GM19035 (cell line): ENCODE data around the gene C15orf39.
"Not testable (repeated sequence)": the region's sequence is repeated elsewhere in the genome, so short reads cannot be mapped to it uniquely, and the experiment has no call there.

Experiments
- ATAC-seq: cut with Tn5 transposase; IDR thresholded peaks from one replicate; pipeline ENCODE4 v1.9.1; 2021; ENCODE audit not compliant: unreplicated experiment

The C15orf39 gene

DNA sequence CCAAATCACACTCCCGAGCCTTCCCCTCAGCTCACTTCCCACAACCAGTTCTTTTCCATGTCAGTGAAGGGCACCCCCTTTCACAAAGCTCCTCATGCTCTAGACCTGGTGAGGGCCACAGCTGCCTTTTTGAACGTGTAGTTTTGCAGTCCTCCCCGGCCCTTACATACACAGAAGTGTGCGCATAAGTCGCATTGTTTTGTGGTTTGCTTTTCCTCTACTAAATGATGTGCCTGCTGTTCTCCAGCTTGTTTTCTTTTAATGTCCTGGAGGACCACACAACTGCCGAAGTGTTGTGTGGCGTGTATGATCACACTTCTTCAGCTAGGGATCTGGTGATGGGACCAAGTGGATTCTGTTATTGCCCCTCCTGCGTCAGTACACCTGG is 7.6 kb downstream of the C15orf39 start:
- no peak for ATAC-seq

DNA sequence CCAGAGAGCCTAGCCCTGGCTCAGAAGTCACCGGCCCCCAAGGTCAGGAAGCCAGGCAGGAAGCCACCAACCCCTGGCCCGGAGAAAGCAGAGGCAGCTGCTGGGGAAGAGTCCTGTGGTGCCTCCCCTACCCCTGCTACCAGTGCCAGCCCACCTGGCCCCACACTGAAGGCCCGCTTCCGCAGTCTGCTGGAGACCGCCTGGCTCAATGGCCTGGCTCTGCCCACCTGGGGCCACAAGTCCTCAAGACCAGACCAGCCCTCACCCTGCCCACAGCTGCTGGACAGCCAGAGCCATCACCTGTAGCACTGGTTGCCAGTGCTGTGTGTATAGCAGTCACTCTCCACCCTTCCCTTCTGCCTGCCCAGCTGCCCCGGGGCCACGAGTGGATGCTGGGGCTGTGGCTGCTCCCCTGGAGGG is 9.1 kb downstream of the C15orf39 start:
- ATAC-seq = no peak

DNA sequence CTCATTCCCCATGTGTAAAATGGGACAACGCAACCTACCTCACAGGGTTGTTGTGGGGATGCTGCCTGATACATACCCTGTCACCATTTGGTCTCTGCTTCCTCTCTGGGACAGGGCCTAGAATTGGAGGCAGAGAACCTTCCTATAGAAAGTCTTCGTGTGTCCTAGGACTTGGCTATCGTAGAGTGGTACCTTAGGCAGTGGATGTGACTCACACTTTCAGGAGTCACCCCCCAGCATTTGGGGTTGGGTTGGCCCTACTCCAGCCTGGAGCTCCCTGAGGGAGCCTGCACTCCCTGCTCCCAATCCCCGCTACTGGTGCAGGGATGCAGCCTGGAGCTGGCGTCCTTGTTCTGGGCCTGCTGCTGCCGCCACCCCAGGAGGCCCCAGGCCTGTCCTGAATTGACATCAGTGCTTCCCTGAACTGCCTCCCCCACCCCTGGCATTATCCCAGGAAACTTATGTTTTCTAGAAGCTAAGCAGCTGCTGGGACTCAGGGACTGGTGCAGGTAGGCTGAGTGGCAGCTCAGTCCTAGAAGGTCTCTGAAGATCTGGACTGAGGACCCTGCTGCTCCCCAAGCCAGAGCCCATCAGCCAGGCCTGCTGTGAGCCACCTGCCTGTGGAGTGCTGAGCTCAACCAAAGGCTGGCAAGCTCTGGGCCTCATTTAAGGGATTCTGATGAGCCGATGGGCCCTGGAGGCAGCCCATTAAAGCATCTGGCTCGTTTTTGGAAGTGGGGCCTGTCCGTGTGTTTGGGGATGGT is 9.9 kb downstream of the C15orf39 start:
- no peak for ATAC-seq

DNA sequence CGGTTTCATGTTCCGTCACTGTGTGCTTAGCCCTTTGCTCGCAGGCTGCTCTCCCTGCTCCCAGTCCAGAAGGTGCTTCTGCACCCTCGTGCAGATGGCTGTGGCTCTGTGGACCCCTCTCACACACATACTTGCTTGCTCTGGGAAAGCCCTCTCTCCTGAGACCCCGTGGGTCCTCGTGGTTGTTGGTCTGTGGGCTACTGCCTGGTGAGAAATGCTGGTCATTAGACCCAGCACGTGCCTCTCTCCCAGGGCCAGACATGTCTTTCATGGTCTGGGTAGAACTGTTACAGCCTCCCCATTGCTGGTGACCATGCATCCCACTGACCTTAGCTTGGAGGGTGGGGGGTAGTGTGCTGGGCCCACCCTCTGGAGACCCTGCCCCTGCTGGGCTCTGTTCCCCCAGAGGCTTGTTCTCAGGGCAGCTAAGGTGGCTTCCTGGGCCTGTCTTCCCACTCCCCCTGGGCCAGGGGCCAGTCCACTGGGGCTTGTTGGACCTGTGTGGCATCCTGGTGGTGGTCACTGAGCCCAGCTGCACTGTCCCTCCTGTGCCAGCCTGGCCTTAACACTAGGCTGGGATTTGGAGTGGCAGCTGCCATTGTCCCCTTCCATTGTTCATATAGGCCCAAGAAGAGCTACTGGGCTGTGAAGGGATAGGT is 10.6 kb downstream of the C15orf39 start:
- no peak for ATAC-seq

DNA sequence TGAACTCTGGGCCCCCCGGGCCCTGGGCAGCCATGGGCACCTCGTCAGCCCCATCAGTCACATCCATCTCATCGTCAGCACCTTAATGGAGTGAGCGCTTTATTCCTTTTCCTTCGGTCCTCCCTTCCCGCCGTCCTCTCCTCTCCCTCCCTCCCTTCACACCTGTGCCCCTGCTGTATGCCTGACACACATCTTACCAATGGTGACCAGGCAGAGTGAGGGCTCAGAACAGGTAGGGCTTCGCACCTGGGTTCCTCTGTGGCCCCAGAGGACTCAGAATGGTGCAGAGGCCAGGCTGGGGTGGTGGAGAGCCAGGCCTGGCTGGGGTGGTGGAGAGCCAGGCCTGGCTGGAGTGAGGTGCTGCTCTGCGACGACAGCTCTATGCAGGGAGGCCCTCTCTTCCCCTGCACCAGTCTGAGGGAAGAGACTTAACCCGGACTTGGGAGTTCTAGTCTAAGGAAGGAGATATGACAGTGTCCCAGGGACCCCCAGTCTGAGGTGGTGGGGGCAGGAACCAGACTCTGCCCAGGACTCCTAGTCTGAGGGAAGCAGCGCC is 11.6 kb downstream of the C15orf39 start:
- no peak for ATAC-seq

DNA sequence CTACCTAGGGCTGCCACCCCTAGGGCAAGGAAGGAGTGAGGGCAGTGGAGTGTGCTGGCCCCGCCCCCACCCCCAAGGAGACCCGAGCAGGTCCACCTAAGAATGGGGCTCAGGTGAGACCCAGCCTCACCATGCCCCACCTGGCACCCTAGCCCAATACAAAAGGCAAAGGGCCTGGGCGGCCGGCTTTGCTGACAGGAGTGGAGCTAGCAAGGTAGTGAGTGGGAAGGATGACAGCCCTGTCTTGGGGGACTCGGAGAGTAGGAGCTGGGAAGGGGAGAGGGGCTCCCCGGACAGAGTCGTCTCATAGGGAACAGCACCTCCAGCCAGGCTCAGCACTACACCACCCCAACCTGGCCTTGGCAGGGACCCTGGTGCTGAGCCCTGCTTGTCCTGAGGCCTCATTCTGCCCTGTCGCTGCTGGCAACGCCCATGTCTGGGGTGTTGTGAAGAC is 12.1 kb downstream of the C15orf39 start:
- no peak for ATAC-seq

DNA sequence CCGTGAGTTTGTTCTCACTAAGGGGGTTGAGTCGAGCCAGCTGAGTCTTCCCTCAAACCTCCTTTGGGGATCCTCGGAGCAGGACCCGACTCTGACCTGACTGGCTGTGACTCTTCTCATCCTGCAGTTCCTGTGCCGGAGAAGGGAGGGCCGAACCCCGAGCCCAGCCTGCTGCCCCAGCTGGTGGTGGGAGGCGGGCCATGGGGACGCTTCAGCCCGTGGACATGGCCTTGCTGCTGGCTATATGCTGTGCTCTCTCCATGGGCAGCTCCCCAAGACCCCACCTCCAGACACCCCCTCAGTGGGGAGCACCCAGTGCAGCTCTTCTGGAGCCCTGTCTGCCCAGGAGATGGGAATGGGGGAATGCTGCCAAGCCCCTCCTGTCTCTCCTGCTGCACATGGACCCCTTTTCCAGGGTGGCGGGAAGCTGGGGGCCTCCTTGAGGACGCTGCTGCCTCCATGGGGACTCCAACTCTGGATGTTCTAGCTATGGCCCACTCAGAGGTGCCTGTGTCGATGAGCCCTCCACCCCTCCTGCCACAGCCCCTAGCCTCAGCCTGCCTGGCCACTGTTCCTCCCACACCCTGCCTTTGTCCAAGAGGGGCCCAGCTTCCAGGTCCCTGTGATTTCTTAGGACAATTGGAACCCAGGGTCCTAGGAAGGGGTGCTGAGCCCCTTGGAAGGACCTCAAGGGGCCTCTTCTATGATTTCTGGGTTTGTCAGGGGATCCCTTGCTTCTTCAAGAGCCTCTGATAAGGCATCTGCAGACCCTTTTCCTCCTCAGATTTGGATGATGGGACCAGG is 12.8 kb downstream of the C15orf39 start:
- ATAC-seq = no peak

DNA sequence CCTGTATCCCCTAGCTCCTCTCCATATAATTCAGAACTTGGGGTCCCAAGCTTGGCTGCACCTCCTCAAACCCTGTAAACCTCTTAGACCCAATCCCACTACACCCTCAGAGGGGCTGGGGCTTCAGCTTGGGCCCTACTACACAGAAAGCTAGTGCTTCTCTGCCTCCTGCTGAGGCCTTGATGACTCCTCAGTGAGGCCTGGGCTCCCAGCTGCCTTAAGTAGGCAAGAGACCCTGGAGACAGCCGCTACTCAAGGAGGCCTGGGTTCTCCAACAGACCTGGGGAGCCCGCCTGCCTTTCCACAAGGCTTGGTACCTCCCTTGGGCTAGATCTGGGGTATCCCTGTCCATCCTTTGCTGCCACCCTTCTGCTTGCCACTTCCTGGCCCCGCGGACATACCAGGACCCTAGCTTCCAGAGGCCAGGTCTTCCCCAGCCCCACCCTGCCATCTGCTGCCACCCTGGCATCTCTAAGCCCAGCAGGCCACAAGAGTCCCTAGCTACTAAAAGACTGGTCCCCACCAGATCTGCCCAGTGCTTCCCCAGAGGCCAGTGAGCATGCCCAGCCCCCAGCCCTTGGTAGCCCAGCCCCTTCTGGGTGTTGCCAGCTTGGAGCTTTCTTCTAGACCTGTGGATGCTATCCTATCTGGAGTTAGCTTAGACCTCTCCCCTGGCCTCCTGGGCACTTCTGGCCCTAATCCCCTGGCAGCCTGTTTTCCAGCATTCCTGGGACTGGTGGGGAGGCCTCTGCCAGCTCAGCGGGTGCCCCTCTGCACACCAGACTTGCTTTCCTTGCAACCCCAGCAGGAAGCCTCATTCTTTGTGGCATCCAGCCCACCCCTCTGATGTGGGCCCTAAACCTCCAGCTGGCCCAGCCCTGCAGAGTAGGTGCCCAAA is 13.7 kb downstream of the C15orf39 start:
- ATAC-seq = no peak

DNA sequence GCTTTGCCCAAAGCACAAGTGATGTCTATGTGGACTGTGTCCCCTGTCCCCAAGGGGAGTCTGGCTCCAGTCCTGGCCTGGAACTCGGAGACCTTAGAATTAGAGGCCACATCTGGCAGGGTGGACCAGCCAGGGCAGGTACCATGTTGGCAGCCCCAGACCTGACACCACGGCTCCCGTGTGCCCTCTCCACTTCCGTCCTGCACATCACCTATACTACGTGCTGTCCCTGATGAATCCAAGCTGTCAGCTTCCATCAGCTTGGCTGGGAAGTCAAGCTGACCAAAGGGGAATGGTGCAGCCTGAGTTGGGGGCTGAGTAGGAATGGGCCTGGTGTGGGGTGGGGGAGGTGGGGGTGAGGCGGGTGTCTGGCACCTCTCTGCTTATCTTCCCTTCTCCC is 15.3 kb downstream of the C15orf39 start:
- no peak for ATAC-seq

DNA sequence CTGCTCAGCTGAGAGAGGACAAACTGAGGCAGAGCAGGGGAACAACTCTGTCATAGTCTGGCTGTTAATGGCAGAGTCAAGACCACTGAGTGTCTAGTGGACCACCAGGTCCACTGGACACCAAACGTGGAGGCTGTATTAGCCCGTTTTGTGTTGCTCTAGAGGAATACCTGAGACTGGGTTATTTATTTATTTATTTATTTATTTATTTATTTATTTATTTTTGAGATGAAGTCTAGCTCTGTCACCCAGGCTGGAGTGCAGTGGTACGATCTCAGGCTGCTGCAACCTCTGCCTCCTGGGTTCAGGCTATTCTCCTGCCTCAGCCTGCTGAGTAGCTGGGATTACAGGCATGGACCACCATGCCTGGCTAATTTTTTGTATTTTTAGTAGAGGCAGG is 15.9 kb downstream of the C15orf39 start:
- not testable (repeated sequence) for ATAC-seq

DNA sequence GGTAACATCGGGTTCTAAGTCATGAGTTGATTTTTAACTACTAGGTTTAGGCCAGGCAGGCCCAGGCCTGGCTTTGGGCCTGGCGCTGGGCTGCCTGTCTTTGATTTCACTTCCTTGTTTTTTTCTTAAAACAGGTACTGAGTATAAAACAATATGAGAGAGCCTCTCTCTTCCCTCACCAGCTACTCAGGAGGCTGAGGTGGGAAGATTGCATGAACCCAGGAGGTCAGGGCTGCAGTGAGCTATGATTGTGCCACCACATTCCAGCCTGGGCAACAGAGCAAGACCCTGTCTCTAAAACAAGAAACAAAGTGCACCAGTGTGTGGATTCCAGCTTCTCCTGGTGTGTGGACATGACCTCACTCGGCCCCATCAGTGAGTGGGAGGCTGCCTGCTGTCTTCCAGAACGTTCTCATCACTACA is 17.8 kb downstream of the C15orf39 start:
- ATAC-seq = not testable (repeated sequence)

DNA sequence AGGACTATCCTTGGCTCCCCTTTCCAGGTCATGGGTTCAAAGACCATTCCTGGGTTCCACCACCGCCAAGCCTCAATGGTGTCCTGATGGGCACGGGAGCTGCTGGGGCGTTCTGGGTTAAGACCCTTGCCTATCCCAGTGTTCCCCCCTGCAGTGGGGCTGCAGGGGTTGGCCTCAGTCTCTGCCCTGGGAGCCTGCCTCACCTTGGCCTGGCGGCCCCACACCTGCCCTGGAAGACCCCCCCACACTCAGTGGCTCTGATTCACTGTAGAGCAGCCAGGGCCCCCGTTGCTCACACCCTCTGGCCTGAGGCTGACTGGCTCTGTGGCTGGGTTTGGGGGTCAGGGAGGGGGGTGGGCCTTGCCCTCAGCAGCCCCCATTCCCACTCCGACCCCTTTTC is 22.0 kb downstream of the C15orf39 start:
- no peak for ATAC-seq

DNA sequence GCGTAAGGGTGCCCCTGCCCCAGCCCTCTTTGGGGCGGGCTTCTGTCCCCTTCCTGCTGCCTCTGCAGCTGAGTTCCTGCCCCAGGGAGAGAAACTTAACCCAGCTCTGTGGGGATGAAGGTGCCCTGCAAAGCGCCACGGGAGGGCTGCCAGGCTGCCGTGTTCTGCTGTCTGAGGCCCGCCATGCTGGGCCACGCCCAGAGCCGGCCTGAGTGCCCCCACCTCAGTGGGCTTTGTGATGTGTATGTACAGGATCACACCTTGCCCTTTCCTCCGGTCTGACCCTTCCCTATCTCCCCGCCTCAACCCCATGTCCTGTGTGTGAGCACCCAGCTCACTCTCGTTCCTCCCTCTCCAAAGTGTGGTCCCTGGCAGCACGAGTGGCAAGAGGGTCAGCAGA is 22.6 kb downstream of the C15orf39 start:
- no peak for ATAC-seq

DNA sequence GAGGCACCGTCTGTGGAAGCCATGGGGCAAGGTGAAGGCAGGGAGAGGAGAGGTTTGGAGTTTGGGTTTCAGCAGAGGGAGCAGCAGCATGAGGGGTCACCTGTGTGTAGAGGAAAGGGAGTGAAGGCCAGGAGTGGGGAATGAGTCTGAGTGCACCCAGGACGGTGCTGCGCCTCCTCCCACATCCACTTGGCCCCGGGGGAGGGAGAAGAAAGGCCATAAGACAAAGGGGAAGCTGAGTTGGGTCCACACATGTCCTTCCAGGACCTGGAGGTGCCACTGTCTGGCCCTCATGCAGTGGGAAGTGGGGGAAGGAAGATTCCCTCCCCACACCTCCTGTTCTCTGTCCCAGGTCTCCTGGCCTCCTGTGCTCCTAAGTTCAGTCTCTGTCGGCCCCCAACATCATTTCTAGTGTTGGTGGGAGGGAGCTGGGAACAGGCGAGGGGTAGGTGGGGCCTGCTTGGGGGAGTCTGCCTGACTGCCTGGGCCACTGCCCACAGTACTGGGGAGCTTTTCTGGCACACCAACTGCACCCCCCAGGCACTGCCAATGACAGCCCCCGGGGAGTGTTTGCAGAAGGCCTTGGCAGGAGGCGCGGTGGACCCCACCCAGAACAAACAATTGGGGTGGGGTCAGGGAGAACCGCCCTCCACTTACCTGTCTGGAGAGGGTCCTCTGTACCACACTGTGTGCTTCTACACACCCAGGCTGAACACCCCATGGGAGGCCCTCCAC is 23.6 kb downstream of the C15orf39 start:
- not testable (repeated sequence) for ATAC-seq

DNA sequence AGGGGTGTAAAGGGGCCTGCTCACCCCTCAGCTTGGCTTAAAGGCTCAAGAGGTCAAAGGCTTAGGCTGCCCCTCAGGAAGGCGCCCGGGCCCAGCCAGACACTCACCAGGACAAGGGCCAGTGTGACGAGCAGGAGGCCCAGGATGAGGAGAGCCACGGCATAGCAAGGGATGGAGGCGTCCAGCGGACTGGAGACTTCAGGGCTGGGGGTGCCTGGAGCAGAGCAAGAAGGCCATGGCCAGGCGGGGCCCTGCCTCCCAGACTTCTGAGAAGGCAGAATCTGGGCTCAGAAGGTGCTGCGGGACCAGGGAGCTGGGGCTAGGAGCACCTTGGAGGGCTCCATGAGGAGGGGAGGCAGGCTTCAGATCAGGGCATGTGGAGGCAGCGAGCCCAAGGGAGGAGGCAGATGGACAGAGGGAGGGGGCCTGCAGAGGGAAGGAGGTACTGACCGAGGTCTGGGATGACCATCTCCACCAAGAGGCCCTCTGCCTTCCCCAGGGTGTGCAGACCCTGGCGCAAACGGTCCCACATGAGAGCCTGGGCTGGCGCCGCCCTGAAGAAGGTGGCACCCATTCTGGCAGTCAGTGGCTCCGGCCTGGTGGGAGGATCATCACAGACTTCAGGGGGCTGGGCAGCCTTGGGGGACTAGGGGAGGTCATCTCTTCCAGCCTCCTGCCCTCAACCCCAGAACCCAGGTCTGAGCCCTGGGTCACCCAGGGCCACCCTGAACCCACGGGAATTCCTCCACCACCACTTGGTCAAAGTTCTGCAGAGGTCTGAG is 24.5 kb downstream of the C15orf39 start:
- ATAC-seq = no peak

DNA sequence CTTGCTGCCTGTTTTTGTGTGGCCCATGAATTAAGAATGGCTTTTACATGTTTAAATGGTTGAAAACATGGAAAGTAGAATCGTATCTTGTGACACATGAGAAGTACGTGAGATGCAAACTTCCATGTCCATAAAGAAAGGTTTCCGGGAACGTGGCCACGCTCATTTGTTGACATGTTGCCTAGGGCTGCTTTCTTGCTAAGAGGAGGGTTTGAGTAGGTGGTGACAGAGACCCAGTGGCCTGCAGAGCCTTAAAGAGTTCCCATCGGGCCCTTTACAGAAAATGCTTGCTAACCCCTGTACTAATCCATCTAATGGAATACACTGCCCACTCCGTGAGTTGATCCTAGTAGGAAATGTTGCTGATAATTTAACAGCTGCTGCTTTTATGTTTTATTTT is 25.4 kb downstream of the C15orf39 start:
- ATAC-seq = not testable (repeated sequence)

DNA sequence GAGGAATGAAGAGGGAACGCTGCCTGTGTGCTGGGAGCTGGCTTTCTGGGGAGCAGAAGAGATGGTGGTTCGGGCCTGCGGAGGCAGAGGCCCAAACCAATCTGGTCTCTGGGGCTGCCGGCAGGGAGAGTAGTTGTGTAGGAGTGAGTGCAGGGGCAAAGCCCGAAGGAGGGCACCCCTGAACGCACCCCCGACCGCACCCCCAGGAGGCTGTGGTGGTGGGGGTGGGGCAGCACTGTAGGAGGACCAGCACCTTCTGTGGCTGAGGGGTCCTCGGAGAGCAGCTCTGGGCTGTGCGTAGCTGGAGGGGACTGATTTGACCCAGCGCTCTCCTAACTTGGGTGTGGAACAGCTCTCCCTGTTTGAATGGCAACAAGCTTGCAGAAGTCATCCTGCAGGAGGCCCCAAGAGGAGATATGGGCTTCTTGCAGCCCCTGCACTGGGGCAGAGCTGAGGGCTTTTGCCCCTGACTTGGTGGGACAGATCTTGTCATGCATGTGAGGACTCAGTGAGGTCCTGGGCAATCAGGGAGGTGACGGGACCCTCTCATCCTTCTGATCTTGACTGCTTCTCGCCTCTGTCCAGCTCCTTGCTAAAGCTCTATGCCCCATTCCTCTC is 26.1 kb downstream of the C15orf39 start:
- no peak for ATAC-seq

DNA sequence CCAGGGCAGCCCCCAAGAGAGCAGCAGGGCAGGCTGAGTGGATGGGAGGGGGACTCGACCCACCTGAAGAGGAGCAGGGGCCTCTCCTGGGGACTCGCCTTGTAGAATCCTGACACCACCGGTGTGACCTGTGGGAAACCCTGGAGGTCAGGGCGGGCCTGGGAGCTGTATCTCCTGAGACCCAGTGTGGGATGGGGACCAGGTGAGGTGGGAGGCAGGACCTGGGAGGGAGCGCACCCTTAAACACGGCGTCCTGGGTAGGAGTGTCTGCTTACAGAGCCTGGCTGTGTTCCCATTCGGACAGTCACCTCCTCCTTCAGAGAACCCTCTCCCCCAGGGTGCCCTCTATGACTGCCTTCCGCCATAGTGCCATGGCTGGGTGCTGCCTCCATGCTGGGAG is 27.1 kb downstream of the C15orf39 start:
- ATAC-seq = no peak
